Neural progenitor cell (in vitro differentiated cells): ENCODE data around the gene HHATL.

Experiments used
- EZH2 ChIP-seq: fragments of 200-600 bp; sonication (generic); IDR thresholded peaks from 2 replicates; pipeline ENCODE4 v1.6.1; 2017; ENCODE audit warnings: antibody characterized with exemption, mild to moderate bottlenecking, moderate library complexity
- EZH2phosphoT487 ChIP-seq: fragments of 200-600 bp; sonication (generic); IDR thresholded peaks from 2 replicates; pipeline ENCODE4 v1.6.1; 2017; ENCODE audit warnings: antibody characterized with exemption
- TF ChIP-seq, protein P1 (sequence below): fragments of 200-600 bp; sonication (generic); IDR thresholded peaks from 2 replicates; pipeline ENCODE4 v1.5.1; 2017; ENCODE audit warnings: antibody characterized with exemption, mild to moderate bottlenecking

GRCh38 chr3:42657675-42658074 is 44.9 kb downstream of the HHATL start:
- TF ChIP-seq, protein P1, sequence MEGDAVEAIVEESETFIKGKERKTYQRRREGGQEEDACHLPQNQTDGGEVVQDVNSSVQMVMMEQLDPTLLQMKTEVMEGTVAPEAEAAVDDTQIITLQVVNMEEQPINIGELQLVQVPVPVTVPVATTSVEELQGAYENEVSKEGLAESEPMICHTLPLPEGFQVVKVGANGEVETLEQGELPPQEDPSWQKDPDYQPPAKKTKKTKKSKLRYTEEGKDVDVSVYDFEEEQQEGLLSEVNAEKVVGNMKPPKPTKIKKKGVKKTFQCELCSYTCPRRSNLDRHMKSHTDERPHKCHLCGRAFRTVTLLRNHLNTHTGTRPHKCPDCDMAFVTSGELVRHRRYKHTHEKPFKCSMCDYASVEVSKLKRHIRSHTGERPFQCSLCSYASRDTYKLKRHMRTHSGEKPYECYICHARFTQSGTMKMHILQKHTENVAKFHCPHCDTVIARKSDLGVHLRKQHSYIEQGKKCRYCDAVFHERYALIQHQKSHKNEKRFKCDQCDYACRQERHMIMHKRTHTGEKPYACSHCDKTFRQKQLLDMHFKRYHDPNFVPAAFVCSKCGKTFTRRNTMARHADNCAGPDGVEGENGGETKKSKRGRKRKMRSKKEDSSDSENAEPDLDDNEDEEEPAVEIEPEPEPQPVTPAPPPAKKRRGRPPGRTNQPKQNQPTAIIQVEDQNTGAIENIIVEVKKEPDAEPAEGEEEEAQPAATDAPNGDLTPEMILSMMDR: no peak
- TF ChIP-seq EZH2 (no peak), EZH2phosphoT487 (no peak)
